Natural killer cell (primary cell): ENCODE data around the gene A3GALT2. TPM values are rescaled to one million over a fixed set of nuclear protein-coding genes. Genes with fewer than 3 reads are reported as not detected.

Experiments
- ATAC-seq, 3 donors: fragments of 150-1000 bp in 2 of 3; fragments of 200-7000 bp in 1 of 3; cut with Tn5 transposase; 1 replicate in 1 of 3; 2 replicates in 2 of 3; pipeline ENCODE4 v1.10.0; 2021; ENCODE audit warnings: mild to moderate bottlenecking in 2 of 3, moderate library complexity in 2 of 3
- DNase-seq, 2 donors: peaks; one replicate each; pipeline versions ENCODE4 v3.0.0 to v3.0.0-alpha.2; 2013 to 2021; ENCODE audit warnings: mixed read lengths in 1 of 2
- H3K27ac ChIP-seq: one replicate; pipeline ENCODE4 v1.5.1; 2013; ENCODE audit warnings: mild to moderate bottlenecking, low read length
- H3K27me3 ChIP-seq: one replicate; pipeline ENCODE4 v1.6.1; 2013; ENCODE audit warnings: low read length; ENCODE audit not compliant: control insufficient read depth, insufficient read depth
- H3K36me3 ChIP-seq: one replicate; pipeline ENCODE4 v1.6.1; 2013; ENCODE audit warnings: low read length; ENCODE audit not compliant: control insufficient read depth, insufficient read depth
- H3K4me1 ChIP-seq: one replicate; pipeline ENCODE4 v1.6.1; 2013; ENCODE audit warnings: low read length; ENCODE audit not compliant: control insufficient read depth, insufficient read depth
- H3K4me3 ChIP-seq: one replicate; pipeline ENCODE4 v1.5.1; 2013; ENCODE audit warnings: low read length
- H3K9me3 ChIP-seq: one replicate; pipeline ENCODE4 v1.6.1; 2013; ENCODE audit warnings: low read length; ENCODE audit not compliant: control insufficient read depth, insufficient read depth
- H3K27ac Mint-ChIP-seq, 2 donors: one replicate each; pipeline ENCODE4 v1.8.0; 2022; ENCODE audit warnings: mild to moderate bottlenecking in 2 of 2, mixed read lengths in 2 of 2, moderate library complexity in 1 of 2
- H3K27me3 Mint-ChIP-seq, 2 donors: one replicate each; pipeline ENCODE4 v1.8.0; 2022; ENCODE audit warnings: low read depth in 2 of 2, mixed read lengths in 2 of 2
- H3K36me3 Mint-ChIP-seq: one replicate; pipeline ENCODE4 v1.8.0; 2022; ENCODE audit warnings: mixed read lengths
- H3K4me1 Mint-ChIP-seq, 2 donors: one replicate each; pipeline ENCODE4 v1.8.0; 2022; ENCODE audit warnings: mixed read lengths in 2 of 2
- H3K4me3 Mint-ChIP-seq: one replicate; pipeline ENCODE4 v1.8.0; 2022; ENCODE audit warnings: mild to moderate bottlenecking, moderate library complexity, mixed read lengths
- H3K9me3 Mint-ChIP-seq, 2 donors: one replicate each; pipeline ENCODE4 v1.8.0; 2022; ENCODE audit warnings: mixed read lengths in 2 of 2
- WGBS: methylation state at CpG from one replicate; pipeline ENCODE4 v1.1.7; 2013; ENCODE audit warnings: missing lambda C conversion rate; ENCODE audit not compliant: insufficient coverage; 5-methylcytosine and 5-hydroxymethylcytosine counted together
- intact Hi-C: fragments of 100-400 bp; cut with micrococcal nuclease; formaldehyde crosslinking; loops from one replicate; pipeline ENCODE4 v1.14.2; 2022
- total RNA-seq, 4 donors: library from RNA; stranded (reverse); fragments of 120-200 nt in 1 of 4; gene quantifications; one replicate each; pipeline versions ENCODE4 v1.2.3 to v1.2.4, GENCODE V29; 2013 to 2022
- TF ChIP-seq, protein P1 (sequence below): fragments of 200-600 bp; IDR thresholded peaks from one replicate; pipeline ENCODE4 v1.8.0; 2022; ENCODE audit warnings: antibody characterized with exemption

A3GALT2 gene
- total RNA-seq, 3 donors from 2014 or later (not counting 1 experiment from before 2014, with no cell fraction given) = not detected

DNA sequence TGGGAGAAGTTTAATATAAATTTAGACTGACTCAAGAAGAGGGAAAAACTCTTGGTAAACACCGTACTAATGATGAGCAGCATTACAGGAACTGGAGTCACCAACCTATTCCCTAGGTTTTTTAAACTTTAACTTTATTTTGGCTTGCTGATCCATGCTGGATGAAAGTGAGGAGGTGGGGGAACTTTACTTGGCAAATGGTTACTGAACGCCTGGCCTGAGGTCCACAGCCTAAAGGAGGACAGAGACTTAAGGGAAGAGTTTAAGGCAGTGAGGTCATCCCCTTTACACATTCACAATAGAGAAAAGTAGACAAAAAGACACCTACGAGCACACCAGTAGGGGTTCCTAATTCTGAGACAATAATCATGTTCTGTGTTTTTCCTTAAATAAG, 25.6 kb upstream of the A3GALT2 start:
- H3K9me3 ChIP-seq = no peaks in the 10 kb centered on the region
- WGBS = 100% methylated on average over 1 of the region's 3 CpGs
- H3K27me3 Mint-ChIP-seq = no peaks in the 10 kb centered on the region
- H3K36me3 Mint-ChIP-seq = no peaks in the 10 kb centered on the region
- peak overlapping the region; percentile 75 for H3K4me3 Mint-ChIP-seq
- TF ChIP-seq, protein P1, sequence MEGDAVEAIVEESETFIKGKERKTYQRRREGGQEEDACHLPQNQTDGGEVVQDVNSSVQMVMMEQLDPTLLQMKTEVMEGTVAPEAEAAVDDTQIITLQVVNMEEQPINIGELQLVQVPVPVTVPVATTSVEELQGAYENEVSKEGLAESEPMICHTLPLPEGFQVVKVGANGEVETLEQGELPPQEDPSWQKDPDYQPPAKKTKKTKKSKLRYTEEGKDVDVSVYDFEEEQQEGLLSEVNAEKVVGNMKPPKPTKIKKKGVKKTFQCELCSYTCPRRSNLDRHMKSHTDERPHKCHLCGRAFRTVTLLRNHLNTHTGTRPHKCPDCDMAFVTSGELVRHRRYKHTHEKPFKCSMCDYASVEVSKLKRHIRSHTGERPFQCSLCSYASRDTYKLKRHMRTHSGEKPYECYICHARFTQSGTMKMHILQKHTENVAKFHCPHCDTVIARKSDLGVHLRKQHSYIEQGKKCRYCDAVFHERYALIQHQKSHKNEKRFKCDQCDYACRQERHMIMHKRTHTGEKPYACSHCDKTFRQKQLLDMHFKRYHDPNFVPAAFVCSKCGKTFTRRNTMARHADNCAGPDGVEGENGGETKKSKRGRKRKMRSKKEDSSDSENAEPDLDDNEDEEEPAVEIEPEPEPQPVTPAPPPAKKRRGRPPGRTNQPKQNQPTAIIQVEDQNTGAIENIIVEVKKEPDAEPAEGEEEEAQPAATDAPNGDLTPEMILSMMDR = no peak
- H3K27ac ChIP-seq = no peak overlapping the region
- no peaks in the 10 kb centered on the region for H3K36me3 ChIP-seq
- H3K27me3 ChIP-seq = no peaks in the 10 kb centered on the region
- H3K4me3 ChIP-seq = no peak overlapping the region
- intact Hi-C loops = no loop called here
- ATAC-seq (no peak), DNase-seq (no peak)
- no peaks in the 10 kb centered on the region for H3K9me3 Mint-ChIP-seq
- peaks cover 36% of the 10 kb centered on the region for H3K4me1 ChIP-seq
- H3K27ac Mint-ChIP-seq = peak overlapping the region; percentile 25 to 57
- H3K4me1 Mint-ChIP-seq = peaks cover 39 to 50% of the 10 kb centered on the region in 2 donors

DNA sequence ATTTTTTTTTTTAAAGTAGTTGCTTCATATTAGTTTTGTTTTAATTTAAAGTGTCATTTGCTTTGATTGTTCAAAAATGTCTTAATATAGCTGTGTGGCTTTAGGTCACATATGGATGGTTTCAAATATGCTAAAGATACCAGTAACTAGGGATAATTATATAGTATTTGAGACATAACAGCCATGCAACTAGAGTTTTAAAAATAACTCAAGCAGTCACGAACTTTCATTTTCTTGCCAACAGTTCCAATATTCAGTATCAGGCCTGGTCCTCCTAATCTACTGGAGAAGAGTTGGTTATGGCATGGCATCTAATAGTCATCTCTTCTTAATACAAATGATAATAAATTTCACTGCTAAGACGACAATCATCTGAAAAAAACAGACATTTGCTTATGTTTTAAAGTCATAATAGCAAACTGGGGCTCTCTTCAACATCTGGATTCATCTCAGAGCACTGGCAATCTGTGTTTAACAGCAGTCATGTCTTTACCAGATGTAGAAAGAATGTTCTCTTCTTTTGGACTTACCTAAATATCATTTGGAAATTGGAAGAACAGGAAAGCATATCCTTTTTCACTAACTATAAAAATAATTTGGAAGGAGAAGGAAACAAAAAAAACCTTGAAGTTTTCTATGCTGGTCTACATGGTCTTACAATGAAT, 24.1 kb upstream of the A3GALT2 start:
- intact Hi-C loops = no loop called here
- Mint-ChIP-seq H3K9me3 (no peaks in the 10 kb centered on the region), H3K27ac (no peak overlapping the region), H3K4me3 (no peak overlapping the region), H3K27me3 (no peaks in the 10 kb centered on the region), H3K4me1 (peaks cover 35 to 55% of the 10 kb centered on the region in 2 donors), H3K36me3 (no peaks in the 10 kb centered on the region)
- 64% methylated on average over 1 of the region's 2 CpGs for WGBS
- no peaks in the 10 kb centered on the region for H3K27me3 ChIP-seq
- H3K4me1 ChIP-seq = peaks cover 27% of the 10 kb centered on the region
- H3K4me3 ChIP-seq = no peak overlapping the region
- no peaks in the 10 kb centered on the region for H3K36me3 ChIP-seq
- H3K9me3 ChIP-seq = no peaks in the 10 kb centered on the region
- H3K27ac ChIP-seq = no peak overlapping the region
- ATAC-seq (no peak), DNase-seq (no peak)
- TF ChIP-seq, protein P1 = no peak

DNA sequence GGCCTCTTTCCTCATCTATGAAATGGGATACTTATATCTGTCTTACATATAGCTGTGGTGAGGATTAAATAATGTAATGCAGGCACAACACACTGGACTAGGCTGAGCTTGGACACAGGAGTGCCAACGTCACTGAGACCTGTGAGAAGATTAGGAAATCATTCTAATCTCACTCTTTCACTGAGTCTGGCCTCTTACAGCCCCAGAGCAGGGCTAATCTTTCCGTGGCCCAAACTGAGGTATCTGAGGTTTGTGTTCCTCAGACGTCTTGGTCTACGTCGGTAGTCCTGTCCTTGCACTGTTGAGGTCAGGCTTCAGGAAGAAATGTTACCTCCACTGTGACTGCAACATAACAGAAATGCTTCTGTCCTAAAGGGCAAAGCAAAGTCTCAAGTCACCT, 22.6 kb upstream of the A3GALT2 start:
- Mint-ChIP-seq H3K27ac (peak overlapping the region; percentile 35 to 46), H3K27me3 (no peaks in the 10 kb centered on the region), H3K9me3 (no peaks in the 10 kb centered on the region), H3K4me1 (peaks cover 30 to 60% of the 10 kb centered on the region in 2 donors), H3K36me3 (no peaks in the 10 kb centered on the region), H3K4me3 (no peak overlapping the region)
- TF ChIP-seq, protein P1 = no peak
- intact Hi-C loops = no loop called here
- ATAC-seq (peak in 1 of 3 donors; percentile 40), DNase-seq (no peak)
- no peaks in the 10 kb centered on the region for H3K27me3 ChIP-seq
- WGBS = 49% methylated on average over 5 of the region's 5 CpGs
- no peaks in the 10 kb centered on the region for H3K36me3 ChIP-seq
- no peak overlapping the region for H3K4me3 ChIP-seq
- no peak overlapping the region for H3K27ac ChIP-seq
- H3K9me3 ChIP-seq = no peaks in the 10 kb centered on the region
- H3K4me1 ChIP-seq = peaks cover 21% of the 10 kb centered on the region
